GM18873 (cell line): ENCODE data around the gene NR1D2.
A peak's percentile ranks its signal among the peaks of the same experiment; 100 is the strongest.
"Not testable (repeated sequence)": the region's sequence is repeated elsewhere in the genome, so short reads cannot be mapped to it uniquely, and the experiment has no call there.

Experiments
- ATAC-seq: cut with Tn5 transposase; IDR thresholded peaks from one replicate; pipeline ENCODE4 v1.9.1; 2021; ENCODE audit warnings: mild to moderate bottlenecking, moderate library complexity, moderate number of reproducible peaks; ENCODE audit not compliant: unreplicated experiment, low FRiP score

The NR1D2 gene

GRCh38 chr3:23944861-23945662 lies at the start of gene NR1D2:
NR1D2 (plus strand) TSS chr3:23945286; CDS start chr3:23945579, 293 bp downstream.
- ATAC-seq: peak; percentile 21

- ATAC-seq: no peak
Observed at GRCh38 chr3:23900744-23901143, 44.3 kb upstream of the NR1D2 start.

- no peak for ATAC-seq
Observed at GRCh38 chr3:23904545-23904944, 40.5 kb upstream of the NR1D2 start.

- ATAC-seq: no peak
Observed at GRCh38 chr3:23909341-23909740, 35.7 kb upstream of the NR1D2 start.

- ATAC-seq: no peak
Observed at GRCh38 chr3:23911397-23911796, 33.7 kb upstream of the NR1D2 start.

GRCh38 chr3:23912335-23912734 lies 32.8 kb upstream of the NR1D2 start:
- not testable (repeated sequence) for ATAC-seq

- ATAC-seq: no peak
Observed at GRCh38 chr3:23913182-23913581, 31.9 kb upstream of the NR1D2 start.

GRCh38 chr3:23913873-23914743 lies 31.0 kb upstream of the NR1D2 start:
- no peak for ATAC-seq

GRCh38 chr3:23915537-23916108 lies 29.5 kb upstream of the NR1D2 start:
- ATAC-seq: no peak

- ATAC-seq: peak; percentile 42
Observed at GRCh38 chr3:23916152-23916885, 28.8 kb upstream of the NR1D2 start.

- ATAC-seq: peak; percentile 96
Observed at GRCh38 chr3:23916886-23917678, 28.0 kb upstream of the NR1D2 start, which contains the start of the genes NKIRAS1 and RPL15. NKIRAS1 (minus strand) TSS chr3:23916990; CDS start chr3:23910904, 6,086 bp downstream. RPL15 (plus strand) TSS chr3:23917132; CDS start chr3:23917860, 728 bp downstream.

- not testable (repeated sequence) for ATAC-seq
Observed at GRCh38 chr3:23917679-23918303, 27.3 kb upstream of the NR1D2 start.

- not testable (repeated sequence) for ATAC-seq
Observed at GRCh38 chr3:23918331-23918730, 26.8 kb upstream of the NR1D2 start.

- ATAC-seq: no peak
Observed at GRCh38 chr3:23919628-23920027, 25.5 kb upstream of the NR1D2 start.

GRCh38 chr3:23920151-23920655 lies 24.9 kb upstream of the NR1D2 start:
- ATAC-seq: no peak

GRCh38 chr3:23921052-23921511 lies 24.0 kb upstream of the NR1D2 start:
- ATAC-seq: no peak

GRCh38 chr3:23923786-23924185 lies 21.3 kb upstream of the NR1D2 start:
- ATAC-seq: no peak

GRCh38 chr3:23926246-23926645 lies 18.8 kb upstream of the NR1D2 start:
- ATAC-seq: no peak

- no peak for ATAC-seq
Observed at GRCh38 chr3:23926736-23927135, 18.4 kb upstream of the NR1D2 start.
